ENCODE results near the gene AGPAT2. TPM values are rescaled to one million over a fixed set of nuclear protein-coding genes. Genes with fewer than 3 reads are reported as not detected.
"Not testable (repeated sequence)": the region's sequence is repeated elsewhere in the genome, so short reads cannot be mapped to it uniquely, and the experiment has no call there.

Gene AGPAT2
- total RNA-seq, 1 donor from 2014 or later, result 16.6 TPM

DNA sequence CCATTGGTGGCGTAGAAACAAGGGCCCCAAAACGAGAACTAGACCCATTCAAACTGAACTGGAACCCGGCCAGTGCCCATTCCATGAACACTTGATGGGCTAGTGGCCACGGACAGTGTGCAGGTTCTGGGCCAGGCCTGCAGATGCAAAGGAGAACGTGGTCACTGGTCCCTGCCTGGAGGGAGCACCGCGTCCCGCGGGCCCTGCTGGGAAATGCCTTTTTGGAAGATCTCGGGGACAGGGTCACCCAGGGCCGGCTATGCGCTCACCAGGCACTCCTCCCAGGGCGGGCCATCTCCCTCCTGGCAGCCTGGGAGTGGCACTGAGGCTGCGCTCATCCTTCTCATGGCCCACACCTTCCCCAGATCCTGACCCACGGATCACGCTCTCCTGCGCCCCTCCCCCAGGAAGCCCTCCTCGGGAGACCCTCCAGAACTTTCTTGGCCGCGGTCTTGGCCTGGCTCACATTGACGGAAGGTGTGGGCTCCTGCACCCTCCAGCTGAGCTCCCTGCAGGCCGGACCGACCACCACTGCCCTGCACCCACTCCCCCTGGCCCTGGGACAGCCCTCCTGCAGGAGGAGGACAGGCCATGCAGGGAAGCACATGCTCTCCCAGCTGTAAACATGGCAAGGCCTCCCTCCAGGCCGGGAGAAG, 22.3 kb upstream of the AGPAT2 start:
- intact Hi-C loops (cut with micrococcal nuclease), result loop anchor here (10.0 kb wide), 1 partner anchor 45 kb away; the partner anchor contains the start of gene EGFL7
- Mint-ChIP-seq H3K36me3 (ENCODE audit: low read depth) (no peaks in the 10 kb centered on the region), H3K27me3 (peaks cover 12% of the 10 kb centered on the region), H3K27ac (no peak overlapping the region), H3K4me1 (peaks cover 19% of the 10 kb centered on the region), H3K4me3 (no peak overlapping the region), H3K9me3 (no peaks in the 10 kb centered on the region)
- DNase-seq, result no peak
- TF ChIP-seq, protein P1, sequence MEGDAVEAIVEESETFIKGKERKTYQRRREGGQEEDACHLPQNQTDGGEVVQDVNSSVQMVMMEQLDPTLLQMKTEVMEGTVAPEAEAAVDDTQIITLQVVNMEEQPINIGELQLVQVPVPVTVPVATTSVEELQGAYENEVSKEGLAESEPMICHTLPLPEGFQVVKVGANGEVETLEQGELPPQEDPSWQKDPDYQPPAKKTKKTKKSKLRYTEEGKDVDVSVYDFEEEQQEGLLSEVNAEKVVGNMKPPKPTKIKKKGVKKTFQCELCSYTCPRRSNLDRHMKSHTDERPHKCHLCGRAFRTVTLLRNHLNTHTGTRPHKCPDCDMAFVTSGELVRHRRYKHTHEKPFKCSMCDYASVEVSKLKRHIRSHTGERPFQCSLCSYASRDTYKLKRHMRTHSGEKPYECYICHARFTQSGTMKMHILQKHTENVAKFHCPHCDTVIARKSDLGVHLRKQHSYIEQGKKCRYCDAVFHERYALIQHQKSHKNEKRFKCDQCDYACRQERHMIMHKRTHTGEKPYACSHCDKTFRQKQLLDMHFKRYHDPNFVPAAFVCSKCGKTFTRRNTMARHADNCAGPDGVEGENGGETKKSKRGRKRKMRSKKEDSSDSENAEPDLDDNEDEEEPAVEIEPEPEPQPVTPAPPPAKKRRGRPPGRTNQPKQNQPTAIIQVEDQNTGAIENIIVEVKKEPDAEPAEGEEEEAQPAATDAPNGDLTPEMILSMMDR (IDR thresholded peaks at IDR 0.05), result no peak
- ChIA-PET CTCF (no interaction called here), POLR2A (no interaction called here)
- no peak for ATAC-seq (ENCODE audit: low read depth)

GRCh38 chr9:136707849-136708517, 20.7 kb upstream of the AGPAT2 start:
- intact Hi-C loops (cut with micrococcal nuclease), result no loop called here
- POLR2A ChIA-PET, result interaction anchor here (0.7 kb wide), 1 partner anchor 18 kb away, joined by 3 read pairs; no protein-coding TSS in a partner anchor
- H3K4me1 Mint-ChIP-seq, result peaks cover 13% of the 10 kb centered on the region
- H3K9me3 Mint-ChIP-seq, result no peaks in the 10 kb centered on the region
- DNase-seq (no peak), ATAC-seq (ENCODE audit: low read depth) (no peak)
- CTCF ChIA-PET, result no interaction called here
- H3K36me3 Mint-ChIP-seq (ENCODE audit: low read depth), result no peaks in the 10 kb centered on the region
- peaks cover 12% of the 10 kb centered on the region for H3K27me3 Mint-ChIP-seq
- no peak overlapping the region for H3K27ac Mint-ChIP-seq
- no peak overlapping the region for H3K4me3 Mint-ChIP-seq
- TF ChIP-seq, protein P1 (IDR thresholded peaks at IDR 0.05), result no peak

DNA sequence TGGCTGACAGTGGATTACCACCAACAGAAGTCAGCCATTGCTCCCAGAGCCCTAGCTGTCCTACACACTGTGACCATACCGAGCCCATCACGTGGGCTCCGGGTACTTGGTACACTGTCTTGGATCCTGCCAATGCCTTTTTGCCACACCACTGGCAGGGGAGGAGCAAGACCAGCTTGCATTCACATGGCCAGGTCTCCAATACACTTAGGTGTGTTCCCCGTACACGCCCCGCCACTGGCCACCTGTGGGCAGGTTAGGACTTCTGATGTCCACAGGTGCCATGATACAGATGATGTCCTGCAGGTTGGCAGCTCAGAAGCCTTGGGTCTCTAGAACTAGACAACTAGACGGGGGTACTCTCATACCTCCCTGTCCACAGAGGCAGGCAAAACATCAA, 19.8 kb upstream of the AGPAT2 start:
- CTCF ChIA-PET, result no interaction called here
- no peak overlapping the region for H3K27ac Mint-ChIP-seq
- no peak for ATAC-seq (ENCODE audit: low read depth)

DNA sequence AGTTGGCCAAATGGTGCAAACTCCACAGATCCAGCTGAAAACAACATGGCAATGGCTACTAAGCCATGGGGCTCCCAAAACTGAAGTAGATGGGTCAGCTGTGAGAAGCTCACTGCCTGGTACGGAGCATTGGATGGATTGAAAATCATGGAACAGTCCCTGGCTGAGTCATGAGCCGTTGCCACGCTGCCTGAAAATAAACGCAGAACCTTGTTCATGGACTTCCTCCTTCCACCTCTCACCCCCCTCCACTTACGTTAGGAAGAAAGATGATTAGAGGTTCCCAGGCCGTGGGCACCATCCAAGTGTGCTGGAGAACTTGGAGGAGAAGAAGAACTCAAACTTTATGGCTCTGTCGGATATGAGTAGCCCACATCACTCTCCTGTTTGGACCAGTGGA, 18.3 kb upstream of the AGPAT2 start:
- H3K4me1 Mint-ChIP-seq, result peaks cover 30% of the 10 kb centered on the region
- intact Hi-C loops (cut with micrococcal nuclease), result no loop called here
- TF ChIP-seq, protein P1 (IDR thresholded peaks at IDR 0.05), result no peak
- ATAC-seq (ENCODE audit: low read depth) (no peak), DNase-seq (no peak)
- ChIA-PET CTCF (interaction anchor here (1.0 kb wide), 1 partner anchor 12 kb away, joined by 3 read pairs; no protein-coding TSS in a partner anchor), POLR2A (interaction anchor here (1.0 kb wide), 1 partner anchor 23 kb away, joined by 3 read pairs; no protein-coding TSS in a partner anchor)
- H3K9me3 Mint-ChIP-seq, result no peaks in the 10 kb centered on the region
- H3K36me3 Mint-ChIP-seq (ENCODE audit: low read depth), result no peaks in the 10 kb centered on the region
- peaks cover 10% of the 10 kb centered on the region for H3K27me3 Mint-ChIP-seq
- H3K27ac Mint-ChIP-seq, result no peak overlapping the region
- no peak overlapping the region for H3K4me3 Mint-ChIP-seq

More for the DNA sequence above, 19.8 kb upstream of the AGPAT2 start:
- Mint-ChIP-seq H3K27me3 (peaks cover 14% of the 10 kb centered on the region), H3K4me1 (peaks cover 21% of the 10 kb centered on the region), H3K9me3 (no peaks in the 10 kb centered on the region), H3K4me3 (no peak overlapping the region), H3K36me3 (ENCODE audit: low read depth) (no peaks in the 10 kb centered on the region)
- POLR2A ChIA-PET, result interaction anchor here (0.9 kb wide), 1 partner anchor 14 kb away, joined by 4 read pairs; no protein-coding TSS in a partner anchor
- DNase-seq, result no peak
- intact Hi-C loops (cut with micrococcal nuclease), result no loop called here
- TF ChIP-seq, protein P1 (IDR thresholded peaks at IDR 0.05), result no peak

GRCh38 chr9:136704741-136705140, 17.5 kb upstream of the AGPAT2 start:
- H3K36me3 Mint-ChIP-seq (ENCODE audit: low read depth); ATAC-seq (ENCODE audit: low read depth); intact Hi-C loops (cut with micrococcal nuclease); H3K4me3 Mint-ChIP-seq; DNase-seq; H3K27me3 Mint-ChIP-seq; H3K27ac Mint-ChIP-seq; H3K9me3 Mint-ChIP-seq: not testable (repeated sequence)
- H3K4me1 Mint-ChIP-seq, result peaks cover 35% of the 10 kb centered on the region
- POLR2A ChIA-PET, result interaction anchor here (1.0 to 1.6 kb wide), 2 partner anchors 11 to 24 kb away, joined by 3 read pairs; no protein-coding TSS in a partner anchor
- CTCF ChIA-PET, result interaction anchor here (1.0 kb wide), 1 partner anchor 11 kb away, joined by 3 read pairs; no protein-coding TSS in a partner anchor

All from activated B cell treated with CpG ODN at 0.5 μM for 24 hours (primary cell).